Fibroblast of skin of right biceps (primary cell): ENCODE data around the gene MEGF10.
A peak's percentile ranks its signal among the peaks of the same experiment; 100 is the strongest.

Experiments
- DNase-seq: peaks from one replicate; pipeline ENCODE4 v3.0.0-alpha.2; 2013

MEGF10 gene

DNA sequence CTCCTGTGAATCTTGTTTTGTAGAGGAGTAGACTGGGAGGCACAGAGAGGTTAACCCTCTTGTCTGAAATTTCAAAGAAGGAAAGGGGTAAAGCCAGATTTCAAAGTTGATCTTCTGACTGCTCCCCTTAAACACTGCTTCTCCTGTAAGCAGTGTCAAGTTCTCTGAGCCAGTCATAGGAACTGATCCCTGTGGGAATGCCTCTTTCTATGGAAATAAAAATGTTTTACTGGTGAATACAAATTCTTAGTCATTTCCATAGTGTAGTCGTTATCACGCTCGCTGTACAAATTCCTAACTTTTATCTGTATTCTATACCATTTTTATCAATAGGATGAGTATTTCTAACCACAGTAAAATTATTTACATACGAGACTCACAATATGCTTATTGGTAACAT lies 160.5 kb downstream of the MEGF10 start:
- DNase-seq: peak; percentile 51

DNA sequence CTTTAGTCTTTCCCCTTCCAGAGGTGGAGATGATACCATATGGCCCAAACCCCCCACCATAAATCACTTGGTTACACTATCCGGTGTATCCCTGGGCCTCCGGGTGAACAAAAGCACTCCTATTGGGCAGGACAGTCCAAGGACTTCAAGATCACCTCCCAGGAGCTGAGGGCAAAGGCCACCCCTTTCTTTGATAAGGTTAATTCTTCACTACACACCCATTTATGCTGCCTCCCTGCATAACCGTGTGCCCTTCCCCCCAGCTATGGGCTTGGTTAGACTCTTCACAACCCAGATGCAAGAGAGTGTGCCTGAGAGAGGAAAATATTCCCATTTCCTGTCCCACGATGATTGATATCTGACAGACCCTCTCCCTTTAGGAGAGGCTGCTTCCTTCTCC lies 162.0 kb downstream of the MEGF10 start:
- no peak for DNase-seq

- DNase-seq: no peak
Observed at GRCh38 chr5:127471211-127471610, 180.6 kb downstream of the MEGF10 start.

DNA sequence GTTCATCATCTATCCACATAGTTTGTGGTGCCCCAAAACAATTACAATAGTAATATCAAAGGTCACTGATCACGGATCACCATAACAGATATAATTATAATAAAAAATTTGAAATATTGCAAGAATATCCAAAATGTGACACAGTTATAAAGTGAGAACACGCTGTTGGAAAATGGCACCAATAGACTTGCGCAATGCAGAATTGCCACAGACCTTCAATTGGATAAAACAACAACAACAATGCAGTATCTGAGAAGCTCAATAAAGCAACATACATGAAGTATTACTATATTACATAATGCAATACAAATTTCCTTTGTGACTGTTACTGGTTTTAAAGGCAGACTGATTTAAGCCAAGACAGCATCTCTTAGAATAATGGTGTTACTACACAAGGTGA lies 182.1 kb downstream of the MEGF10 start:
- DNase-seq: no peak

DNA sequence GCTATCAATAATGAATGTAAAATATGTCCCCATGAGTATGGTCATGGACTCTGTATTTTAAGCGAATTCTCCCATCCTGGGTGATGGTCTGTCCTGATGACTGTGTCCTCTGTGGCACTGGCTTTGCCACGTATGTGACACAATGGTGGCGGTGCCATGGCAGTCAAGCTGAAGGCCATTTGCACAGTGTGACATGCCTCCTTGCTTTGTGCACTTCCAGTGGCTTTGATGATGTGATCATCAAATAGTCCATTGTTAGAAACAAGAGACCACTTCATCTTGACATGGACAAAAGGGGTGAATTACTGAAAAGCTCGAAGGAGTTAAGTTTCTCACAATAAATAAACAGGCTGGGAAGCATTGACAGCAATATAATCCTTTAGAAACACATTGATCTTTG lies 195.9 kb downstream of the MEGF10 start:
- no peak for DNase-seq

- peak; percentile 43 for DNase-seq
Observed at GRCh38 chr5:127492854-127493738, 202.5 kb downstream of the MEGF10 start.

GRCh38 chr5:127498548-127498947 lies 208.0 kb downstream of the MEGF10 start:
- no peak for DNase-seq

DNA sequence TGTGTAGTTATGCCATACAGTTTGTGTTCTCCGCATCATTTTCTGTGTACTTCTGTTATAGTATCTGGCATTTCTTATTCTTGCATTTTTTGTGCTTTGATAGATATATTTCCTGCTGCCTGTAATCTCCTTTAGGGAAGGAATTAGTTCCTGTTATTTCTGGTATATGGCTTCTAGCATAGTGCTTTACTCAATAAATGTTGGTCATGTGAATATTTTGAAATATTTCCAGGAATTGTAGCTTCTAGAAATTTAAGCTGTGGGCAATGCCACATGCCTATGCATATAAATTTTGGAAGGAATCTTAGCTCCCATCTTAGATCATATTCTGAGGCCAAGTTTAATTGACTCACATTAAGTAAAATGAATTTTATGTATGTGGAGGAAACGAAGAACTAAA lies 215.3 kb downstream of the MEGF10 start:
- no peak for DNase-seq

GRCh38 chr5:127506616-127507015 lies 216.0 kb downstream of the MEGF10 start:
- DNase-seq: no peak

- DNase-seq: no peak
Observed at GRCh38 chr5:127508644-127509373, 218.2 kb downstream of the MEGF10 start.
